IMR-90 (cell line): ENCODE measurements around the gene SBSN. TPM values are rescaled to one million over a fixed set of nuclear protein-coding genes. Genes with fewer than 3 reads are reported as not detected.

Source experiments
- ATAC-seq: fragments of 200-7000 bp; cut with Tn5 transposase; 2 replicates; pipeline ENCODE4 v1.9.1; 2020; ENCODE audit warnings: low read depth, mild to moderate bottlenecking, moderate library complexity
- Bru-seq: library from RNA; stranded (reverse); fragments of 400-500 nt; gene quantifications from one replicate; lab custom pipeline; 2021; lab: Mats Ljungman, UMichigan
- BruChase-seq, 2 experiments: library from RNA; stranded (reverse); fragments of 400-500 nt; gene quantifications; one replicate each; lab custom pipeline; 2021; lab: Mats Ljungman, UMichigan
- BruUV-seq: library from RNA; stranded (reverse); fragments of 400-500 nt; replicated peaks from 2 replicates; lab custom pipeline; 2021; lab: Mats Ljungman, UMichigan
- CTCF ChIA-PET: fragments of 300-600 bp; formaldehyde crosslinking; extraction: SDS; loops from one replicate; lab custom pipeline; 2021; ENCODE audit warnings: antibody characterized with exemption; lab: Yijun Ruan, JAX
- POLR2A ChIA-PET: fragments of 300-600 bp; sonication (Branson Sonifier 250); formaldehyde crosslinking; loops from one replicate; lab custom pipeline; 2022; ENCODE audit warnings: antibody characterized with exemption; ENCODE audit not compliant: unreplicated experiment; lab: Charles Lee
- DNase-seq: peaks from one replicate; pipeline ENCODE4 v3.0.0; 2013
- H2AFZ ChIP-seq: replicated peaks from 2 replicates; pipeline ENCODE3; 2013; ENCODE audit warnings: low read length, mild to moderate bottlenecking; ENCODE audit not compliant: poor library complexity
- H2AK5ac ChIP-seq: 2 replicates; pipeline ENCODE4 v1.6.1; 2013; ENCODE audit warnings: low read depth, low read length, inconsistent platforms
- H2AK9ac ChIP-seq: replicated peaks from 2 replicates; pipeline ENCODE3; 2013; ENCODE audit warnings: mild to moderate bottlenecking, low read depth, low read length, moderate library complexity; ENCODE audit not compliant: poor library complexity
- H2BK120ac ChIP-seq: 2 replicates; pipeline ENCODE4 v1.6.1; 2013; ENCODE audit warnings: low read depth, low read length, inconsistent platforms
- H2BK15ac ChIP-seq: 3 replicates; pipeline ENCODE4 v1.6.1; 2013; ENCODE audit warnings: low read depth, low read length, inconsistent platforms
- H2BK20ac ChIP-seq: 2 replicates; pipeline ENCODE4 v1.6.1; 2013; ENCODE audit warnings: low read depth, mild to moderate bottlenecking, inconsistent platforms, low read length, moderate library complexity
- H2BK5ac ChIP-seq: 2 replicates; pipeline ENCODE4 v1.6.1; 2013; ENCODE audit warnings: mild to moderate bottlenecking, low read depth, low read length, inconsistent platforms; ENCODE audit not compliant: poor library complexity, severe bottlenecking
- H3K14ac ChIP-seq: replicated peaks from 2 replicates; pipeline ENCODE4 v1.6.1; 2013; ENCODE audit warnings: low read depth, low read length, inconsistent platforms
- H3K18ac ChIP-seq: 2 replicates; pipeline ENCODE4 v1.6.1; 2013; ENCODE audit warnings: low read depth, low read length, control low read depth
- H3K23ac ChIP-seq: 2 replicates; pipeline ENCODE4 v1.6.1; 2013; ENCODE audit warnings: low read depth, low read length, inconsistent platforms
- H3K27ac ChIP-seq: 2 replicates; pipeline ENCODE4 v1.5.1; 2013; ENCODE audit warnings: mild to moderate bottlenecking, control low read depth, low read length; ENCODE audit not compliant: insufficient read depth
- H3K27me3 ChIP-seq: 2 replicates; pipeline ENCODE4 v1.6.1; 2013; ENCODE audit warnings: low read length; ENCODE audit not compliant: control insufficient read depth, insufficient read depth
- H3K36me3 ChIP-seq: 2 replicates; pipeline ENCODE4 v1.6.1; 2013; ENCODE audit warnings: low read length, mixed read lengths; ENCODE audit not compliant: control insufficient read depth, insufficient read depth
- H3K4ac ChIP-seq: 2 replicates; pipeline ENCODE4 v1.6.1; 2013; ENCODE audit warnings: low read depth, low read length, inconsistent platforms
- H3K4me1 ChIP-seq: 2 replicates; pipeline ENCODE4 v1.6.1; 2013; ENCODE audit warnings: low read length, mixed read lengths; ENCODE audit not compliant: control insufficient read depth, insufficient read depth
- H3K4me2 ChIP-seq: 2 replicates; pipeline ENCODE4 v1.6.1; 2013; ENCODE audit warnings: low read depth, mild to moderate bottlenecking, control low read depth, low read length, moderate library complexity
- H3K4me3 ChIP-seq: 2 replicates; pipeline ENCODE4 v1.5.1; 2013; ENCODE audit warnings: low read depth, mild to moderate bottlenecking, control low read depth, low read length, moderate library complexity; ENCODE audit not compliant: insufficient read depth
- H3K56ac ChIP-seq: 2 replicates; pipeline ENCODE4 v1.6.1; 2013; ENCODE audit warnings: low read length, inconsistent platforms; ENCODE audit not compliant: insufficient read depth; ENCODE audit errors: extremely low read depth
- H3K79me1 ChIP-seq, 2 experiments: 2 replicates each; pipeline ENCODE4 v1.6.1; 2013; ENCODE audit warnings: low read length in 2 of 2, inconsistent platforms in 1 of 2, low read depth in 1 of 2
- H3K9ac ChIP-seq: 2 replicates; pipeline ENCODE4 v1.6.1; 2013; ENCODE audit warnings: low read depth, low read length, control low read depth
- H3K9me1 ChIP-seq: 2 replicates; pipeline ENCODE4 v1.6.1; 2013; ENCODE audit warnings: low read length, inconsistent platforms; ENCODE audit not compliant: insufficient read depth
- H3K9me3 ChIP-seq: 2 replicates; pipeline ENCODE4 v1.6.1; 2013; ENCODE audit warnings: low read length; ENCODE audit not compliant: control insufficient read depth, insufficient read depth
- H4K20me1 ChIP-seq: 2 replicates; pipeline ENCODE4 v1.6.1; 2013; ENCODE audit warnings: low read length, inconsistent platforms; ENCODE audit not compliant: insufficient read depth
- H4K5ac ChIP-seq: 2 replicates; pipeline ENCODE4 v1.6.1; 2013; ENCODE audit warnings: mild to moderate bottlenecking, low read depth, low read length, control low read depth
- H4K8ac ChIP-seq, 2 experiments: 2 replicates each; pipeline ENCODE4 v1.6.1; 2013; ENCODE audit warnings: low read depth in 2 of 2, low read length in 2 of 2, control low read depth in 1 of 2, inconsistent platforms in 1 of 2
- H4K91ac ChIP-seq: 2 replicates; pipeline ENCODE4 v1.6.1; 2013; ENCODE audit warnings: low read depth, low read length, inconsistent platforms; ENCODE audit not compliant: insufficient read depth
- CEBPB ChIP-seq: IDR thresholded peaks from 2 replicates; pipeline ENCODE4 v1.6.1; 2012; ENCODE audit warnings: low read depth, low read length, improper control_type of control experiment
- CHD1 ChIP-seq: IDR thresholded peaks from 2 replicates; pipeline ENCODE4 v1.6.1; 2012; ENCODE audit warnings: low read depth, low read length, improper control_type of control experiment
- FOS ChIP-seq: fragments of 150-350 bp; IDR thresholded peaks from 2 replicates; pipeline ENCODE4 v1.6.1; 2016; ENCODE audit warnings: low read depth, low read length
- MAZ ChIP-seq: IDR thresholded peaks from 2 replicates; pipeline ENCODE4 v1.6.1; 2012; ENCODE audit warnings: low read depth, mild to moderate bottlenecking, low read length, improper control_type of control experiment, moderate library complexity, borderline replicate concordance
- RCOR1 ChIP-seq: IDR thresholded peaks from 2 replicates; pipeline ENCODE4 v1.6.1; 2012; ENCODE audit warnings: mild to moderate bottlenecking, low read length, improper control_type of control experiment; ENCODE audit not compliant: insufficient replicate concordance
- SMC3 ChIP-seq: fragments of 150-350 bp; IDR thresholded peaks from 2 replicates; pipeline ENCODE4 v1.6.1; 2016; ENCODE audit warnings: low read depth, mild to moderate bottlenecking, antibody characterized with exemption, low read length, moderate library complexity
- WGBS, 2 experiments: methylation state at CpG; one replicate each; pipeline versions ENCODE4 v1.1.5 to v1.1.7; 2013; ENCODE audit warnings: missing lambda C conversion rate in 2 of 2; ENCODE audit not compliant: insufficient read length in 1 of 2; ENCODE audit errors: extremely low coverage in 2 of 2; 5-methylcytosine and 5-hydroxymethylcytosine counted together
- dilution Hi-C: fragments of 300-500 bp; cut with HindIII; formaldehyde crosslinking; loops from one replicate; pipeline ENCODE4 v1.14.3; 2018; ENCODE audit warnings: low sequenced_read_pairs; ENCODE audit not compliant: unreplicated experiment
- in situ Hi-C: fragments of 300-500 bp; cut with MboI; formaldehyde crosslinking; loops from 3 replicates; pipeline ENCODE4 v1.14.3; 2019; ENCODE audit warnings: low sequenced_read_pairs, inconsistent platforms, mixed read lengths
- intact Hi-C: fragments of 100-400 bp; cut with micrococcal nuclease; formaldehyde crosslinking; loops from 2 replicates; pipeline ENCODE4 v1.10.0; 2022
- long read RNA-seq: library from polyadenylated mRNA; unstranded; transcript quantifications from one replicate; pipeline ENCODE4 v2.0.0, GENCODE V29; 2021; ENCODE audit not compliant: unreplicated experiment
- polyA plus RNA-seq, 3 experiments: library from polyadenylated mRNA; depleted of rRNA; stranded (reverse); fragments of >200 nt; gene quantifications; 2 replicates each; pipeline ENCODE4 v1.2.3, GENCODE V29; 2012; ENCODE audit warnings: low replicate concordance in 1 of 3
- total RNA-seq: library from RNA; depleted of rRNA; stranded (reverse); fragments of >200 nt; gene quantifications from 2 replicates; pipeline ENCODE4 v1.2.3, GENCODE V29; 2012; rRNA removed

Gene SBSN, protein sequence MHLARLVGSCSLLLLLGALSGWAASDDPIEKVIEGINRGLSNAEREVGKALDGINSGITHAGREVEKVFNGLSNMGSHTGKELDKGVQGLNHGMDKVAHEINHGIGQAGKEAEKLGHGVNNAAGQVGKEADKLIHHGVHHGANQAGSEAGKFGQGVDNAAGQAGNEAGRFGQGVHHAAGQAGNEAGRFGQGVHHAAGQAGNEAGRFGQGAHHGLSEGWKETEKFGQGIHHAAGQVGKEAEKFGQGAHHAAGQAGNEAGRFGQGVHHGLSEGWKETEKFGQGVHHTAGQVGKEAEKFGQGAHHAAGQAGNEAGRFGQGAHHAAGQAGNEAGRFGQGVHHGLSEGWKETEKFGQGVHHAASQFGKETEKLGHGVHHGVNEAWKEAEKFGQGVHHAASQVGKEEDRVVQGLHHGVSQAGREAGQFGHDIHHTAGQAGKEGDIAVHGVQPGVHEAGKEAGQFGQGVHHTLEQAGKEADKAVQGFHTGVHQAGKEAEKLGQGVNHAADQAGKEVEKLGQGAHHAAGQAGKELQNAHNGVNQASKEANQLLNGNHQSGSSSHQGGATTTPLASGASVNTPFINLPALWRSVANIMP
- total RNA-seq: 0.56 and 0.72 TPM in 2 replicates
- polyA plus RNA-seq (2012; rRNA removed): 6.4 and 6.9 TPM in 2 replicates
- polyA plus RNA-seq (2012; cell fraction: cytosol; rRNA removed): 5.1 and 5.4 TPM in 2 replicates
- polyA plus RNA-seq (2012; cell fraction: nucleus; rRNA removed; ENCODE audit: low replicate concordance): 1.8 and 3.5 TPM in 2 replicates
- percentile 32 among the genes with signal in this experiment for Bru-seq, nascent RNA
- BruChase-seq, experiment 1, labeled RNA remaining after a 6-hour chase: percentile 49 among the genes with signal in this experiment
- BruChase-seq, experiment 2, labeled RNA remaining after a 2-hour chase: percentile 42 among the genes with signal in this experiment
- long read RNA-seq, partial matches to known transcripts: 0 of 1 reads
- long read RNA-seq, other reads (novel, unspliced or antisense): 0 of 1 reads

DNA sequence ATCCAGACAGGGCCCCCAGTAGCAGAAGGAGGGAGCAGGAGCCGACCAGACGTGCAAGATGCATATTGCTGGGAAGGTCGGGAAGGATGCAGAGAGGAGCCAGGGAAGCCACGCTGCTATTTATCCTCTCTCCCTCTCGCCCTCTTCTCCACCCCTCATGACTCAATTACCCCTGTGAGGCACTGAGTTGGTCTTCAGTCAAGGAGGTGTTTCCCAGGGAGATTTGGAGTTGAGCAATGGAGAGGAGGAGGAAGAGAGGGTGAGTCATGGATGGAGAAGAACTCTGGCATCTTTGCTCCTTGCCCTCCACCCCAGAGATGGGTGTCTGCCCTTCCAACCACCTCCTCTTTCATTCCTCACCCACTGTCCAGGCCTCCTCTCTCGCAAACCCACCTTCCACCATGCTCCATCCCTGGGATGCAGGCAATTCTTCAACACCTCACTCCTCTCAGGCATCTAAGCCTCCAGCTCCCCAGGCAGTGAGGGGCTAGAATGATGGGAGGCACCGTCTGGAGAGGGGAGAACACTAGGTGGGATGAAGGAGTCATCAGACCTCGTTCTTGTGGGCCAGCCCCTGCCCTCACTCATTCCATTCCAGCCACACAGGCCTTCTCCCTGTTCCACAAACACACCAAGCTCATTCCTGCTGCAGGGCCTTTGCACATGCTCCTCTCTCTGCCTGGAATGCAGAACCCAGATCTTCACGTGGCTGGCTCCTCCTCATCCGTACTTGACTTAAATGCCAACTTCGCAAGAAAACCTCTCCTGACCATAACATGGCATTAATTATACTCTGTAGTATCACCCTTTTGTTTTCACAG lies at the start of gene SBSN:
Gene SBSN (minus strand): TSS at position 94 of the 821 bp plus-strand sequence. CDS start 30 bp downstream, at position 64.
- H3K56ac ChIP-seq: no peak within 1 kb of the TSS
- peak within 1 kb of the TSS; percentile 47 for H2BK5ac ChIP-seq
- no peak within 1 kb of the TSS for H3K9ac ChIP-seq
- 0 out of 3 replicates have a peak within 1 kb of the TSS, but pooled peaks have one; percentile 17 for H2BK15ac ChIP-seq
- no peaks in the 10 kb centered on the region for H3K79me1 ChIP-seq
- H4K91ac ChIP-seq: peak within 1 kb of the TSS; percentile 24; the same call in 1 of the 2 replicates
- peak within 1 kb of the TSS; percentile 68; the same call in 1 of the 2 replicates for H2AK5ac ChIP-seq
- H3K36me3 ChIP-seq: no peaks in the 10 kb centered on the region
- no peak within 1 kb of the TSS for H3K18ac ChIP-seq
- peak within 1 kb of the TSS; percentile 60 for H2BK120ac ChIP-seq
- peak within 1 kb of the TSS; percentile 65 for H3K4ac ChIP-seq
- dilution Hi-C loops: no loop called here
- no TSS peak for BruUV-seq
- DNase-seq: peak; percentile 84
- peak within 1 kb of the TSS; percentile 35; the same call in 1 of the 2 replicates for H2BK20ac ChIP-seq
- 0 out of 2 replicates have a peak within 1 kb of the TSS, but pooled peaks have one; percentile 42 for H3K23ac ChIP-seq
- no CpG with 5 or more reads among the region's 11 CpGs for WGBS, 2 experiments
- H3K27ac ChIP-seq: no peak within 1 kb of the TSS
- H2AK9ac ChIP-seq: peak within 1 kb of the TSS; percentile 89
- peaks cover 12% of the 10 kb centered on the region for H3K27me3 ChIP-seq
- peak within 1 kb of the TSS; percentile 75 for H2AFZ ChIP-seq
- TF ChIP-seq FOS: peak; percentile 68
- peak; percentile 97 for TF ChIP-seq CEBPB
- no peak for TF ChIP-seq RCOR1
- TF ChIP-seq MAZ: peak; percentile 47; the same call in 1 of the 2 replicates
- TF ChIP-seq CHD1: no peak
- TF ChIP-seq SMC3: no peak
- H3K4me3 ChIP-seq: no peak within 1 kb of the TSS
- 0 out of 4 replicates have a peak within 1 kb of the TSS, but pooled peaks of 1 of the 2 experiments have one; percentile 1 for H4K8ac ChIP-seq
- H3K4me2 ChIP-seq: no peak within 1 kb of the TSS
- no peaks in the 10 kb centered on the region for H4K20me1 ChIP-seq
- ATAC-seq: peak; percentile 78
- in situ Hi-C loops: no loop called here
- H3K4me1 ChIP-seq: peaks cover 6% of the 10 kb centered on the region
- H4K5ac ChIP-seq: no peak within 1 kb of the TSS
- intact Hi-C loops: no loop called here
- CTCF ChIA-PET: no interaction called here
- H3K9me3 ChIP-seq: no peaks in the 10 kb centered on the region
- H3K9me1 ChIP-seq: peaks cover 13% of the 10 kb centered on the region
- POLR2A ChIA-PET: no interaction called here
- H3K14ac ChIP-seq: 0 out of 2 replicates have a peak within 1 kb of the TSS, but pooled peaks have one; percentile 10
